Frontal cortex (tissue), 4 donors: ENCODE measurements around the gene PGGHG. TPM values are rescaled to one million over a fixed set of nuclear protein-coding genes. Genes with fewer than 3 reads are reported as not detected.
A peak's percentile ranks its signal among the peaks of the same experiment; 100 is the strongest.

ENCODE experiments used
- DNase-seq, 2 donors: peaks; one replicate each; pipeline ENCODE4 v3.0.0; 2012; ENCODE audit warnings: low spot score in 2 of 2
- FAIRE-seq: peaks from 2 replicates; lab custom pipeline; 2012; peaks lifted over from hg19 to GRCh38; lab: Jason Lieb, UNC
- total RNA-seq: library from RNA; depleted of rRNA; stranded (reverse); fragments of >200 nt; gene quantifications from one replicate; pipeline ENCODE4 v1.2.3, GENCODE V29; 2014
- donor health status: control.
- donor health status: control.
- donor health status: control.

PGGHG gene
- 0.41 TPM for total RNA-seq

DNA sequence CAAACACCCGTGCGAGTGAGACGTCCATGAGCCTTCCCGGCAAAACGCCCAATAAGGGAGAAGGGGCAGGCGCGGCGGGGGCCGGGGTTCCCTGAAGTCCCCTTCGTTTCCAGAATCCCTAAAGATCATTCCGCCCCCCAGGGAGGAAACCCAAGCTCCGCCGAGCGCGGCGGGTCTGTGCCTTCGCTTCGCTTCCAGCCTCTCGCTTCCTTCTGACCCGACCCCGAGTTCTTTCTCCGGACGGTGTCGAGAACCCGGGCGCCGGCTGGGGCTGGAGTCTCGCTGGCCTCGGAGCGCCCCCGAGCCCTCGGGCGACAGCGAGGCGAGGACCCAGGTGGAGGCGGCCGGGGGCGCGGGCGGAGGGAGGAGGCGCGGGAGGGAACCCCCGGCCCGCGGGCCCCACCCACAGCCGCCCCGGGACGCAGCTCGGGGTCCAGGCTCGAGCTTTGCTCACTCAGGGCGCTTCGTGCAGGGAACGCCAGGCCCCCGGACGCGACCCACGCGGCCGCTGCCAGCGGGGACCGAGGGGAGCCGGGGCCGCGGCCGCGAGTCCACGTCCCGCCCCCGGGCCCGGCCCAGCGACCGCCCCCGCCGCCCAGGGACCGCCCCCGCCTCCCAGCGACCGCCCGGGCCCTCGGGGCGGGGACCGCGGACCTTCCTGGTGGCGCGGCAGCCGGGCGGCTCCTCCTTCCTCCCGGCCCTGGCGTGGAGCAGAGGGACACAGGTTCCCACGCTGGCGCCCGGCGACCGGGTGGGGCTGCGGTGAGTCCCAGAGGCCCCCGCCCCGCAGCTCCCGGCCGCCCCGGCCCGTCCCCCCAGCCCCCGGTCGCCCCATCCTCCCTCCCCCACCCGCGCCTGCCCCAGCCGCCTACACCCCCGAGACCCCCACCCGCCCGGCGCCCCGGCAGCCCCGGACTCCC is at the start of gene PGGHG:
Gene PGGHG, plus strand, starts transcription at position 649 of the 920 bp plus-strand sequence. CDS start 691 bp downstream, outside the sequence.
- FAIRE-seq: no peak
- DNase-seq: peak; percentile 85 to 95

DNA sequence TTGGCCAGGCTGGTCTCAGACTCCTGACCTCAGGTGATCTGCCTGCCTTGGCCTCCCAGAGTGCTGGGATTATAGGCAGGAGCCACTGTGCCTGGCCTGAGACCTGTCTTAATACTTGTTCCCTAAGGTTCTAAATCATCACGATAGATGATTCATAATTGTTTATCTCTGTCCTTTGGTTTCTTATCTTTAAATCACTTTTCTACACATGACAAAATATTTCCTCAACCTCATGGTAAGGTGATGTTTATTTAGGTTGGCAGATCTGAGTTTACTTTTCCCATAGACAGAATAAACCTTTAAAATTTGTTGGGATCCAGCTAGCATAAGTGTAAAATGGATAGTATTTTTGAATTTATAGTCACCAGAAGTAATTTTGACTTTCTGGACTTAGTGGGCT is 48.6 kb upstream of the PGGHG start:
- DNase-seq (no peak), FAIRE-seq (no peak)

DNA sequence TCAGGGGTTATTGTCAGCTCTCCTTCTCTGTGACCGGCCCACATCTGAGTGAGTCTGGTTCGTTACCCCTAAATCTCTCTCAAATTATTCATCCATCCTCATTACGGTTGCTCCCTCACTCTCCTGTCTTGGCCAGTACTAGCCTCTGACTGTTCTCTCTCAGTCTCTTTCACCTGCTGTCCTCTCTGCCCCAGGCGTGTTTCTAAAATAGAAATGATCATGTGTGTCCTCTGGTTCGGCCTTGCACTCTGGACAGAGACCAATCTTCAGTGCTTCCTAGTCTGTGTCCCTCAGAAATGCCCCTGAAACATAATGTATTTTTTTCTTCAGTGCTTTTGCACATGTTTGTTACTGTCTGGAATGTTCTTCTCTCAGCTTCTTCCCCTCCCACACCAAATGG is 47.3 kb upstream of the PGGHG start:
- DNase-seq (no peak), FAIRE-seq (no peak)

DNA sequence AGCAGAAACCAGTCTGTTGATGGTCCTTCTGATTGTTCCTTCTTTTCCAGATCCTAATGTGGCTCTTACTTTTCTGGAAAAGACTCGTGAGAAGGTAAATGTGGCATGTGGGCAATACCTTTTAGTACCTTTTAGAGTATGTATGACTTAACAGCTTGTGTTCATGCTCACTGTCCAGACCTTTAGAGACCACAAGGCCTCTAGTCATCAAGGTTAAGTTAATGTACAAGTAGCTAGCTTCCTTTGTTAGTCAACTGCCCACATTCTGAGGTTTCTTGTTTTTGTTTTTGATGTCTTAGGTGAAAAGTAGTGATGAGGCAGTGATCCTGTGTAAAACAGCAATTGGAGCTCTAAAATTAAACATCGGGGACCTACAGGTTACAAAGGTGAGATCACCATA is 44.5 kb upstream of the PGGHG start:
- DNase-seq (no peak), FAIRE-seq (no peak)

DNA sequence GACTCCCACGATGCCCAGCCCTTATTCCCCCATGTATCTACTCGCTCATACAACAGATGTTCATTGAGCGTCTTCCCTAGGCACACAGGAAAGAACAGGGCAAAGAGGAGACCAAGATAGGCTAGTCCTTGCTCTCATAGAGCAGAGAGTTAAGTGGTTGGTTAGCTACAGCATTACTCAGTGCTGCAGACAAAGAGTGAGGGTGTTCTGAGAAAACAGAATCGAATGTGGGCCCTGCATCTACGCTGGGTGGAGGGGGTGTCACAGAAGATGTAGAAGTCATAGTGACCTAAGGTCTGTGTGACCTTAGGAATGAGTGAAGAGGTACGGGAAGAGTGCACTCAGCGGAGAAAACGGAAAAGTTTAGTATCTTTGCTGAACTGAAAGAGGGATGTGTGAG is 39.9 kb upstream of the PGGHG start:
- no peak for FAIRE-seq
- no peak for DNase-seq

DNA sequence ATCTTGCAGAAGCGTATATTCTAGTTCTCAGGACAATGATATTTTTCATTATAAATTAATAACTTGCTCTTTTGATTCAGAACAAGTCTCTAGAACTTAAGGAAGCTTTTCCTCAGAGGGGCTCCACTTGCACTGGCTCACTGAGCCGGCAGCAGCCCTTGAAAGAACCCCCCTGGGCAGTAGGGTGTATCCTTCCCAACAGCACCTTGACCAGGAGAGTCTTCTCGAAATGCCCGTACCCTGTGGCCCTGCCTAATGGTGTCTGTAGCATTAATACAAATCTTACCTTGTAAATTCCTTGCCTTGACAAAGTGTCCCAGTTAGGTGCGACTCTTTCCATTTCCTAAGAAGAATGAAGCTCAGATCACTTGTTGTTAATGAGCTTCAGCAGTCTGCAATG is 38.7 kb upstream of the PGGHG start:
- no peak for FAIRE-seq
- no peak for DNase-seq

DNA sequence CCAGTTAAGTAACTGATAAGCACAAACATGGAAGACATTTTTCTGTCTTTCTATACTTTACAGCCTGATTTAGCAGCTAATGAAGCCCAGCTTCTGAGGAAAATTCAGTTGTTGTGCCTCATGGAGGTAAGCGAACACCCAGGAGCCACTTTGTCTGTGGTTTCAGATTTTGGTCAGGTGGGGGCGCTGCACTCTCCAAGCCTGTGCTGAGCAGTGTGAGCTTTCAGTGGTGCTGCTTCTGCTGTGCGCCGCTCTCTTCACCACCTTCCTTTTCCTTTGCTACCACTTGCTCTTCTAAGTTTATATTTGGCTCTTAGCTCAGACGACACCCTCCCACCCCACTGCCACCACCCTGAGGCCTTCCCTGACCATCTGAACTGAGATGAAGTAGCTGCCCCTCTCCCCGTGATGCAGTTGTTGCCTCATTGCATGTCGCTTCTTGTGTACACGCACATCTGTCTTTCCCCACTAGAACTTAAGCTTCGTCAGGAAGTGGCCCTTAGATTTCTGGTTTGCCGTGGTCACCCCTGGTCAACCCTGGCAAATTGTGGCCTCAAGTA is 38.1 kb upstream of the PGGHG start:
- FAIRE-seq: no peak
- peak in 1 of 2 donors; percentile 44 for DNase-seq

DNA sequence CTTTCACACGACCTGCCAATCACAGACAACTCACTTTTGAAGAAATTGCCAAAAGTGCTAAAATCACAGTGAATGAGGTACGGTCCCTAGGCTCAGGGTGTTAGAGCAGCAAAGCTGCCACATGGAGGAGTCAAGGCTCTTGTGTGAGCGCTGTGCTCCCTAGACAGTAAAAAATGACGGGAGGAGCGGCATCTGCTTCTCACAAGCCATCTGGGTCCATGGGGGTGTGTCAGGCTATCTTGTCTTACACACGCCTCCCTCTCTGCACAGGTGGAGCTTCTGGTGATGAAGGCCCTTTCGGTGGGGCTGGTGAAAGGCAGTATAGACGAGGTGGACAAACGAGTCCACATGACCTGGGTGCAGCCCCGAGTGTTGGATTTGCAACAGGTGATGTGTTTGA is 37.4 kb upstream of the PGGHG start:
- DNase-seq (no peak), FAIRE-seq (no peak)

DNA sequence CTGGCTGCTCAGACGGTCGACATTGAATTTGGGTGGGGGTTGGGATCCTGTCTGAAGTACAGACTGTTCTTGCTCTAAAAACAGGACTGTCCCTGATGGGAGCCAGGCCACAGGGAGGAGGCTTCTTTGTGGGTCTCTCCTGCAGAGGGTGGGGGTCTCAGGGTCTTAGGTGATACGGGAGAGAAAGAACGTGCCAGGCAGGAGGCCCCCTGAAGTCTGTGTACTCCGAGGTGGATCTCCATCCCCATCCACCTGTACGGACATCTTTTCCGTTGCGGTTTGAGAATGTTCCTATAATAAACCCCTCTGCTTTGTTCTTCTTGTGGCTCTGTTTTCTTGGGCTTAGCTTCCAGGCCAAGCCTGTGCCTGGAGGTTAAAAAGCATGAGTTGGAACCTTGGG is 36.3 kb upstream of the PGGHG start:
- FAIRE-seq: no peak
- no peak for DNase-seq

DNA sequence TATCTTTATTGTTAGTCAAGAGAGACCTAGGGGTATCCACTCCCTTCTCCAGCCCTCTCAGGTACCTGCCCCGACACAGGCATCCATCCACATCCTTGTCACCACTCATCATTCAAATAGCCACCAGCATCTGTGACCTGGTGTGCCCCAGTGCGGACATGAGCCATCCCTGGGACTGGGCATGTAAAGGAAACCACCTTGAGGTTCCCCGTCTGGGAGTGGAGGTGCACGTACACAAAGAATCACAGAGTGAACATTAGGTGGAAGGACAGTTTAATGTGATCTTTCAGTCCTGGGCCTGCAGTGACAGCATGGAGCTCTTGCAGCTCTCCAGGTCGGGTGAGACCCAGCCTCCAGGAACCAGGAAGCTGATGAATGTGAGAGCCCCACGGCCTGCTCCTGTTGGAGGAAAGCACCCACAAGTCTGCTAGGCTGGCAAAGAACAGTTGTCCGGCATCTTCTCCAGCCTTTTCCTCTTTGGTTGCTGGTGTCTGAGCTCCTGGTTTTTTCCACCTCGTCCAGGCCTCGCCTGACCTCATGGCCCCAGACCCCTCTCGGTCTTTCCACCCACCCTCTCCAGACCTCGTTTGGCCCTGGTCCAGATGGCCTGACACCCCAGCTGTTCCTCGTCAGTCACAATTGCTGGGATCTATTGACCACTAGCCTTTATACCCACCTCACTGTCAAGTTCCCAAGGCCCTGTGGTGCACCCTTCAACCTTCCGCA is 35.6 kb upstream of the PGGHG start:
- DNase-seq (no peak), FAIRE-seq (no peak)

DNA sequence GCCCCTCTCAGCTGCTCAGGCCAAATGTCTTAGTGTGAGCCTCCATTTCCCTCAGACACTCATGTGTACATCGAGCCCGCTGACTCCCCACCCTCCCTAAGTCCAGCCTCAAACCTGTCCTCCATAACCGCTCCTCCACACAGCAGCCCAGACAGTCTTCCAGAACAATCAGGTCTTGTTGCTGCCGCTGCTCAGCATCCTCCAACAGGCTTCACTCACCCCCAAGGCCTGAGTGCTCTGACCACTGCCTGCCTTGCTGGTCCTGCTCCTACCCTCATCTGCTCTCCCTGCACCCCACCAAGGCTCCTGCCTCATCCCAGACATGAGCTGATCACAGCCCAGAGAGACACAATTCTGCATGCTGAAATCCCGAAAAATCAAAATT is 35.0 kb upstream of the PGGHG start:
- FAIRE-seq (no peak), DNase-seq (no peak)

DNA sequence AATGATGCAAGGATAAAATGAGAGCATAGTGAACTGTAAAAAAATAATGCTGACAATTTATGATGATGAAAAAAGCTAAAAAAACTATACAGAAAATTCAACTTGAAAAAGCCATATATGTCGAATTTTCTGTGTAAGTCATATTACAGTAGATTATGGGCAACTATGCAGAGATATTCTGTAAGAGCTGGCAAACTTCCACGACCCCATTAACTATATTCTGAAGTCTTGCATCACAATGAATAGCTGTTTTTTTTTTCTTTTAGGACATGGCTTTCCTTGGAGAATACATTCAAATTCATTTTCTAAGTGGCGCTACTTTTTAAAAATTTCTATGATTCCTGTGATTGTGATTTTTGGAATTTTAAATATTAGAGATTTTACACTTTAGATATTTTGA is 33.8 kb upstream of the PGGHG start:
- no peak for FAIRE-seq

DNA sequence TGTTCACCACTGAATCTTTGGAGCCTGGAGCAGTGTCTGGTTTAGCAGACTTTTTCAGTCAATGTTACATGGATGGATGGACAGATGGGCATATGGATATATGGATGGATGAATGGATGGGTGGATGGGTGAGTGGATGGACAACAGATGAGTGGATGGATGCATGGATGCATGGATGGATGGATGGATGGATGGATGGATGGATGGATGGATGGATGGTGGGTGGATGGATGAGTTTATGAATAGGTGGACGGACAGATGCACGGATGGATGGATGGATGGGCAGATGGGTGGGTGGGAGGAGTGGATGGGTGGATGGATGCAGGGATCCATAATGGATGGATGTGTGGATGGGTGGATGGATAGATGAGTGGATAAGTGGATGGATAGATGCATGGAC is 33.1 kb upstream of the PGGHG start:
- no peak for DNase-seq
- no peak for FAIRE-seq

More for the DNA sequence above, 33.8 kb upstream of the PGGHG start:
- no peak for DNase-seq

DNA sequence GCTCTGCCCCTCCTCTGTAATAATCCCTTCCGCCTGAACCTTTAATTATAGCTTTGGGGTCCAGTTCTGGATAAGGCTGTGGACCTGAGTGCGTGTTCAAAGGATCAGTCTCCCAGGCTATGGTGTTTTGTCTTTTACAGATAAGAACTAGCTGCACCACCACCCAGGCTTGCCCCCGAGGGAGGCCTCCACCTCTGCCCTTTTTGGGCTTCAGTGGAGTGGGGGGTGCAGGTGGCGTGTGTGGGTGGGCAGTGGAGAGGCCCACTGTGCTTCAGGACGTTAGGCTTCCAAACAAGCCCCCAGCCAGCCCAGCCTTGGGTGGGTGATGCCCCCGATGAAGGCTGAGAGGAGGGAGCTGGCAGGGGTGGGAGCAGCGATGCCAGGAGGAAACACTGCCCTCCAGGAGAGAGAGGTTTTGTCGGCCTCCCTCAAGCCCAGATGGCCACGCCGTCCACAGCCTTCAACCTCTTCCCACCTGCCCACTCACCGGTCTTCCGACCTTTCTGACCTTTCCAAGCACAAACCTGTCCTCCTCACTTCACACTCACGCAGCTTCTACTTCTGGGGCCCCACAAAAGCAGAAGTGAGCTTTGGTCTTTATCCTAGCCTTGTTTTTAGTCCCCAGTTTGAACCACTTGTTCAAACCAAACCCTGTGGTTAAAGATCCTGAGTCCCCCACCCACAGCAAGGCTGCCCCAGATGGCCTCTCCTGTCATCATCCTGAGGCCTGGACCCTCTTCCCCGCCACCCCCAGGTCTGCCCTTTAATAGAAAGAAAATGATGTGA is 31.8 kb upstream of the PGGHG start:
- FAIRE-seq: no peak
- no peak for DNase-seq

DNA sequence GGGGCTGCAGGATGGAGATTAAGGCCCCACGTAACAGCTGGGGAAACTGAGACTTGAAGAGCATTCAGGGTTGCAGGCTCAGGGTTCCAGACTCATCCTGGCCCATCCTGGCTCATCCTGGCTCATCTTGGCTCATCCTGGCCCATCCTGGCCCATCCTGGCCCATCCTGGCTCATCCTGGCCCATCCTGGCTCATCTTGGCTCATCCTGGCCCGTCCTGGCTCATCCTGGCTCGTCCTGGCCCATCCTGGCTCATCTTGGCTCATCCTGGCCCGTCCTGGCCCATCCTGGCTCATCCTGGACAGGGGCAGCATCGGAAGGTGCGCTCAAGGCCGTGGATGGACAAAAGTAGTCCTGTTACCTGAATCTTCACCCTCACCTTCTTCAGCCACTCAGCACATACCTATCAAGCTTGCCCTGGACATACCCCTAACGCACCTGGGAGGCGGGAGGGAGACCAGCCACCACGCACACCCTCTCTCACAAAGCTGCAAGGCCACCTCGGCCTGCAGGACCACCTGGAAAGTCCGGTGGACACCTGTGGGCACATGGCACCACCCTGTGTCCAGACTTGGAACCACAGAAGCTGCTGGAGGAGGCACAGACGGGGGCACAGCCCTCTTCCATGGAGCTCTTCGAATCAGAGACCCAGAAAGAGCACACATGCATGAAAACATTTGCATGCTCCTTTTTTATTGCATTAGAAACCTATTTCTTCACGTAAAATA is 31.0 kb upstream of the PGGHG start:
- DNase-seq: no peak
- FAIRE-seq: no peak

DNA sequence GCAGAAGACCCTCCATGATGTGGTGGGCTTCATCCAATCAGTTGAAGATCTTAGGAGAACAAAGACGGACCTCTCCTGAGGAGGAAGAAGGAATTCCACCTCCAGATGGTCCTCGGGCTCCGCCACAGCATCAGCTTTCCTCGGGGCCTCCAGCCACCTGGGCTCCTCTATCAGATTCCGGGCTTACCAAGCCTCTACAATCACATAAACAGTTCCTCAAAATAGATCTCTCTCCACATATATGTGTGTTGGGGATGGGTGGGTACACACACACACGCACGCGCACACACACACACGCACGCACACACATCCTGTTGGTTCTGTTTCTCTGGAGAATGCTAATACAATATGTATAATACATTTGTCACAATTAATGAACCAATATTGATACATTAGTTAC is 29.5 kb upstream of the PGGHG start:
- FAIRE-seq (no peak), DNase-seq (no peak)

DNA sequence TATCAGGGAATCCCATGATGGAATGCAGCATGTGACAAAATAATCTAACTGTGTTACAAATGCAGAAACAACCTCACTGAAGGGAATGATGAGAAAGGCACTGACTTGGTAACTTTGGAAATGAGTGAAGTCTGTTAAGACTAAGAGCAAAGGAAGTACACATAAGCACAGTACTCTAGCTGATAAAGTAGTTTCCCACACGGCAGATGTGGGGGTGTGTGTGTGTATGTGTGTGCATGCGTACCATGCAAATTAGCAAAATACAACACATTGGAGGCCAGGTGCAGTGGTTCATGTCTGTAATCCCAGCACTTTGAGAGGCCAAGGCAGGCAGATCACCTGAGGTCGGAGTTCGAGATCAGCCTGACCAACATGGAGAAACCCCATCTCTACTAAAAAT is 27.3 kb upstream of the PGGHG start:
- FAIRE-seq (no peak), DNase-seq (no peak)

DNA sequence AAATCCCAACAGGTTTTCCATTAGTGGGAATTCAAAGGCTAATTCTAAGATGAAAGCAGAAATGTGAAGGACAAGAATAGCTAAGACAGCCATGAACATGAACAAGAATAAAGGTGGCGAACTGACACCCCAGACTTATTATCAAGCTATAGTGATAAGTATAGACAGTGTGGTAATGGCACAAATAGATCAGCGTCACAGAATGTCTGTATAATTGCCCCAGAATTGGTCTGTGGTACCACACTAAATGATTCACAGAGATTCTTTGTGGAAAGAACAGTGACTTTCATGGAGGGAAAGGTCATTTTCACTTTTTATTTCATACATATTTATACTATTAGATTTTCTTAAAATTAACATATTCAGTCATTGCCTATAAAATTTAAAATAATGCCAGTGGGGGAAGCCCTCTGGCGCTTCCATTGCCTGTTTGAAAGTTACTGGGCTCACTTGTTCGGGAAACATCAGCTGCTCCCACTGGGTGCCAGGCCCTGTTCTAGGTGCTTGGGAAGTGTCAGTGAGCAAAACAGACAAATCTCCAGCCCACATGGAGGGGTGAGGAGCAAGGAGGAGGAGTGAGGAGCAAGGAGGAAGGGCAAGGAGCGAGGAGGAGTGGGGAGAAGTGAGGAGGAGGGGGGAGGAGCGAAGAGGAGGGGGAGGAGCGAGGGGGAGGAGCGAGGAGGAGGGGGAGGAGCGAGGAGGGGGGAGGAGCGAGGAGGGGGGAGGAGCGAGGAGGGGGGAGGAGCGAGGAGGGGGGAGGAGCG is 22.1 kb upstream of the PGGHG start:
- no peak for FAIRE-seq
- no peak for DNase-seq

DNA sequence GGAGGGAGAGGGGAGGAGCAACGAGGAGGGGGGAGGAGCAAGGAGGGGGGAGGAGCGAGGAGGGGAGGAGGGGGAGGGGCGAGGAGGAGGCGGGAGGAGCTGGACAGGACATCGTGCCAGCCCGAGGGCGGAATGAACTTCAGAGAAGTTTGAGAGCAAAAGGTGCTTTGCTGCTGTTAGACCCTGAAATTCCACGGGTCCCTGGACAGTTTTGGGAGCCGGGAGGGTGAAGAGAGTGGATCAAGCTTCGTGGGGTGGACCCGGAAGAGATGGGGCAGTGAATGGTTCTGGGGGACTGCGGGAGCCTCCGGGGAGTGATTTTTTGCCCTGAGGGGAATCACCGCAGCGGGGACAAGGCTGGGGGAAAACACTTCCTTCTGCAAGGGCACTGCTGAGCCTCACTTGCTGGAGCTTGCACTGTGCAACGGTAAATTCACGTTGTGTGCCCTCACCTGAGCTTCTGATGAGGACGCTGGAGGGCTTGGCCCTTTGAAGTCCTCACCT is 21.4 kb upstream of the PGGHG start:
- DNase-seq (no peak), FAIRE-seq (no peak)
